ENCODE measurements around the gene MAGEB3. TPM values are rescaled to one million over a fixed set of nuclear protein-coding genes. Genes with fewer than 3 reads are reported as not detected.
A peak's percentile ranks its signal among the peaks of the same experiment; 100 is the strongest.

Gene MAGEB3
- total RNA-seq, 1 experiment from 2014 or later, result not detected

- no peak overlapping the region for H2BK120ac ChIP-seq (ENCODE audit: low read depth, low read length, poor library complexity, severe bottlenecking)
- no peak overlapping the region for H2BK12ac ChIP-seq (ENCODE audit: insufficient read length, low read depth, low read length)
- Mint-ChIP-seq H3K9me3 (peaks cover 1 to 49% of the 10 kb centered on the region in 2 experiments; a peak in 4 of 5 replicates), H3K4me3 (no peak overlapping the region), H3K27me3 (ENCODE audit: low read depth) (no peaks in the 10 kb centered on the region), H3K36me3 (ENCODE audit: insufficient read depth in 1 of 3, low read depth in 3 of 3) (no peaks in the 10 kb centered on the region; a peak in 1 of 7 replicates), H3K4me1 (peaks cover 3% of the 10 kb centered on the region in 2 experiments; a peak in 2 of 4 replicates), H3K27ac (no peak overlapping the region)
- H2BK5ac ChIP-seq (ENCODE audit: insufficient read length, low read length), result no peak overlapping the region
- H3K79me1 ChIP-seq (ENCODE audit: insufficient read depth, low read depth, low read length, poor library complexity, severe bottlenecking), result no peaks in the 10 kb centered on the region
- no peak overlapping the region for H4K91ac ChIP-seq (ENCODE audit: insufficient read length, low read depth, low read length)
- H4K20me1 ChIP-seq (ENCODE audit: control insufficient read depth, insufficient read depth, insufficient read length), result no peaks in the 10 kb centered on the region
- no peak overlapping the region for H2BK15ac ChIP-seq (ENCODE audit: low read depth, low read length)
- no peak overlapping the region for H3K14ac ChIP-seq (ENCODE audit: insufficient read depth, low read length)
- no peaks in the 10 kb centered on the region for H3K4me1 ChIP-seq (ENCODE audit: insufficient read depth, low read length)
- H3K79me2 ChIP-seq (ENCODE audit: insufficient read depth, low read length), result no peaks in the 10 kb centered on the region
- H2BK20ac ChIP-seq (ENCODE audit: low read depth, low read length, poor library complexity, severe bottlenecking), result no peak overlapping the region
- H2AFZ ChIP-seq (ENCODE audit: low read length), result no peak overlapping the region
- no peak overlapping the region for H3K18ac ChIP-seq (ENCODE audit: insufficient read length, low read depth, low read length)
- TF ChIP-seq CTCF (conservative IDR thresholded peaks at IDR 0.05), result peak; percentile 62
- no peak overlapping the region for H4K8ac ChIP-seq (replicated peaks; ENCODE audit: insufficient read length, low read depth, low read length)
- no peak overlapping the region for H3K27ac ChIP-seq (ENCODE audit: insufficient read length, low read depth, low read length)
- H3K23me2 ChIP-seq (ENCODE audit: insufficient read length, low read depth, low read length, poor library complexity, severe bottlenecking), result no peaks in the 10 kb centered on the region
- no peak overlapping the region for H3K4ac ChIP-seq (ENCODE audit: low read depth, low read length)
- no peak overlapping the region for H3K23ac ChIP-seq (ENCODE audit: insufficient read length, low read depth, low read length)
- H3K9me3 ChIP-seq (ENCODE audit: control insufficient read depth, low read depth, low read length), result no peaks in the 10 kb centered on the region
- no peak overlapping the region for H3K56ac ChIP-seq (ENCODE audit: insufficient read length, low read depth, low read length)
- H4K5ac ChIP-seq (ENCODE audit: insufficient read length, low read depth, low read length), result no peak overlapping the region
- WGBS (ENCODE audit: extremely low coverage, insufficient read length, low lambda C conversion rate), result no CpG with 5 or more reads among the region's 1 CpG
- H3K9ac ChIP-seq (ENCODE audit: extremely low read depth, insufficient read length, low read length), result no peak overlapping the region
- DNase-seq, result no peak
- H3K4me2 ChIP-seq (ENCODE audit: insufficient read depth, insufficient read length, low read length), result no peak overlapping the region
- no peak overlapping the region for H3T11ph ChIP-seq (ENCODE audit: low read length)
- H3K27me3 ChIP-seq (ENCODE audit: insufficient read depth, low read length), result no peaks in the 10 kb centered on the region
- no peak overlapping the region for H2AK5ac ChIP-seq (ENCODE audit: insufficient read length, low read length)
Observed at GRCh38 chrX:30275498-30275897, 45.0 kb downstream of the MAGEB3 start.
